Measurements from ENCODE around the gene SPTBN4. TPM values are rescaled to one million over a fixed set of nuclear protein-coding genes. Genes with fewer than 3 reads are reported as not detected.

Gene SPTBN4
- total and polyA plus RNA-seq, 2 experiments from 2014 or later: 0.67 to 1.3 TPM

DNA sequence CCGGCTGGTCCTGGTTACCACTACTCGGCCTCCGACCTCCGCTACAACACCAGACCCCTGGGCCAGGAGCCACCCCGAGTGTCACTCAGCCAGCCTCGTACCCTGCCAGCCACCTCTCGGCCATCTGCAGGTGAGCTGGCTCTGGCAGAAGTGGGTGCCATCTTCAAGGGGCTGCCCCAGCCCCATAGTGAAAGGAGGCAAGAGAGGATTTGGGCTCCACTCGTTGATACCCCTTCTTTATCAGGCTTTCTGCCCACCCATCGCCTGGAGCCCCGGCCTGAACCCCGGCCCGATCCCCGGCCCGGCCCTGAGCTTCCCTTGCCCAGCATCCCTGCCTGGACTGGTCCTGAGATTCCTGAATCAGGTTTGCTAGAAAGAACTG, 141.4 kb downstream of the SPTBN4 start:
- Histone ChIP-seq H3K9me3 (ENCODE audit: low read depth) (no peaks in the 10 kb centered on the region), H3K4me3 (no peak overlapping the region), H3K4me2 (no peak overlapping the region), H3K27ac (no peak overlapping the region), H3K4me1 (ENCODE audit: insufficient read depth) (peaks cover 31% of the 10 kb centered on the region), H4K20me1 (ENCODE audit: insufficient read depth, poor library complexity, severe bottlenecking) (no peaks in the 10 kb centered on the region), H3K36me3 (replicated peaks; ENCODE audit: insufficient read depth, low read depth) (no peaks in the 10 kb centered on the region), H2AFZ (no peak overlapping the region), H3K79me2 (no peaks in the 10 kb centered on the region), H3K27me3 (no peaks in the 10 kb centered on the region), H3K9me2 (replicated peaks; ENCODE audit: insufficient read depth) (no peaks in the 10 kb centered on the region)
- 95% methylated on average over 14 of the region's 14 CpGs for WGBS (ENCODE audit: low lambda C conversion rate, missing lambda C conversion rate)
- DNase-seq (ENCODE audit: low spot score): no peak
- TF ChIP-seq CTCF (IDR thresholded peaks at IDR 0.05; ENCODE audit: poor library complexity): no peak
- no peak for TF ChIP-seq EZH2phosphoT487 (IDR thresholded peaks at IDR 0.05; ENCODE audit: low read depth, severe bottlenecking, unreplicated experiment)
- no peak for TF ChIP-seq EZH2 (IDR thresholded peaks at IDR 0.05; ENCODE audit: borderline replicate concordance)

DNA sequence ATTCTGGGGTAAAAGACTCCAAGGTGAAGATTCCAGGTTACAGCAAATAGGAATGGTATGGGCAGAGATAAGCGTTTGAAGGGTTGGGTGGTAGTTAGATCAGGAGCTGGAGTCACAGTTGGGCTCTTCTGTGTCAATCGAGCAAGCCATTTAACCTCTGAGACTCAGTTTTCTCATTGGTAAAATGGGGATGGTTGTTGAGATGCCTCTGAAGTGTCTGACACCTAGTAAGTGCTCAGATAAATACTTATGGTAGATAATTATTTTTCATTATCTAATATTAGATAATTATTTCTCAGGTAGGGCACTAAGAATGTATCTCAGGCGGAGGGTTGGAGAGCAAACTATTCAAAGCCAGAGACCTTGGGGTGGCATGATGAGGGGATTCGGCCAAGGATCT, 142.2 kb downstream of the SPTBN4 start:
- H4K20me1 ChIP-seq (ENCODE audit: insufficient read depth, poor library complexity, severe bottlenecking): no peaks in the 10 kb centered on the region
- H3K4me2 ChIP-seq: peak overlapping the region; percentile 85
- no peaks in the 10 kb centered on the region for H3K9me2 ChIP-seq (replicated peaks; ENCODE audit: insufficient read depth)
- H2AFZ ChIP-seq: no peak overlapping the region
- 88% methylated on average over 4 of the region's 4 CpGs for WGBS (ENCODE audit: low lambda C conversion rate, missing lambda C conversion rate)
- peaks cover 31% of the 10 kb centered on the region for H3K4me1 ChIP-seq (ENCODE audit: insufficient read depth)
- no peak overlapping the region for H3K4me3 ChIP-seq
- H3K9me3 ChIP-seq (ENCODE audit: low read depth): no peaks in the 10 kb centered on the region
- H3K27me3 ChIP-seq: no peaks in the 10 kb centered on the region
- DNase-seq (ENCODE audit: low spot score): no peak
- no peaks in the 10 kb centered on the region for H3K36me3 ChIP-seq (replicated peaks; ENCODE audit: insufficient read depth, low read depth)
- no peak overlapping the region for H3K27ac ChIP-seq
- no peaks in the 10 kb centered on the region for H3K79me2 ChIP-seq
- TF ChIP-seq EZH2 (IDR thresholded peaks at IDR 0.05; ENCODE audit: borderline replicate concordance): no peak
- no peak for TF ChIP-seq EZH2phosphoT487 (IDR thresholded peaks at IDR 0.05; ENCODE audit: low read depth, severe bottlenecking, unreplicated experiment)
- TF ChIP-seq CTCF (IDR thresholded peaks at IDR 0.05; ENCODE audit: poor library complexity): no peak

- WGBS (ENCODE audit: low lambda C conversion rate, missing lambda C conversion rate): 15% methylated on average over 29 of the region's 50 CpGs
- TF ChIP-seq EZH2phosphoT487 (IDR thresholded peaks at IDR 0.05; ENCODE audit: low read depth, severe bottlenecking, unreplicated experiment): no peak
- TF ChIP-seq CTCF (IDR thresholded peaks at IDR 0.05; ENCODE audit: poor library complexity): no peak
- no peak for TF ChIP-seq EZH2 (IDR thresholded peaks at IDR 0.05; ENCODE audit: borderline replicate concordance)
- H3K4me1 ChIP-seq (ENCODE audit: insufficient read depth): peaks cover 25% of the 10 kb centered on the region
- H3K36me3 ChIP-seq (replicated peaks; ENCODE audit: insufficient read depth, low read depth): no peaks in the 10 kb centered on the region
- no peaks in the 10 kb centered on the region for H3K9me3 ChIP-seq (ENCODE audit: low read depth)
- no peaks in the 10 kb centered on the region for H3K9me2 ChIP-seq (replicated peaks; ENCODE audit: insufficient read depth)
- no peaks in the 10 kb centered on the region for H3K27me3 ChIP-seq
- peak; percentile 87 for DNase-seq (ENCODE audit: low spot score)
- peak overlapping the region; percentile 85 for H3K4me2 ChIP-seq
- no peaks in the 10 kb centered on the region for H4K20me1 ChIP-seq (ENCODE audit: insufficient read depth, poor library complexity, severe bottlenecking)
- no peak overlapping the region for H3K4me3 ChIP-seq
- H3K27ac ChIP-seq: no peak overlapping the region
- no peaks in the 10 kb centered on the region for H3K79me2 ChIP-seq
- peak overlapping the region; percentile 33 for H2AFZ ChIP-seq
Measured at GRCh38 chr19:40609561-40610395, 143.0 kb downstream of the SPTBN4 start.
